PFSK-1 (cell line): Measurements from ENCODE around the gene ARHGAP44.

ENCODE experiments used
- FOXP2 ChIP-seq: optimal IDR thresholded peaks from 2 replicates; pipeline ENCODE3; 2011; ENCODE audit warnings: borderline replicate concordance, control low read depth, inconsistent platforms; ENCODE audit not compliant: insufficient read depth; ENCODE audit errors: extremely low read length, extremely low read depth
- POLR2AphosphoS5 ChIP-seq: IDR thresholded peaks from 2 replicates; pipeline ENCODE4 v1.6.1; 2012; ENCODE audit warnings: low read depth, mild to moderate bottlenecking, control low read depth, low read length, moderate library complexity
- REST ChIP-seq, 2 experiments: IDR thresholded peaks; 2 replicates each; pipeline versions ENCODE4 v1.6.1 to v1.8.0; 2011 to 2012; ENCODE audit warnings: low read depth in 2 of 2, low read length in 2 of 2, control low read depth in 1 of 2, inconsistent platforms in 1 of 2, mild to moderate bottlenecking in 1 of 2, moderate library complexity in 1 of 2; ENCODE audit not compliant: insufficient read depth in 1 of 2
- SIN3A ChIP-seq: IDR thresholded peaks from 2 replicates; pipeline ENCODE4 v1.6.1; 2012; ENCODE audit warnings: mild to moderate bottlenecking, low read length, moderate library complexity, borderline replicate concordance; ENCODE audit not compliant: insufficient read depth
- TAF1 ChIP-seq: IDR thresholded peaks from 2 replicates; pipeline ENCODE4 v1.6.1; 2012; ENCODE audit warnings: low read length, control low read depth, borderline replicate concordance; ENCODE audit not compliant: insufficient read depth

Gene ARHGAP44

DNA sequence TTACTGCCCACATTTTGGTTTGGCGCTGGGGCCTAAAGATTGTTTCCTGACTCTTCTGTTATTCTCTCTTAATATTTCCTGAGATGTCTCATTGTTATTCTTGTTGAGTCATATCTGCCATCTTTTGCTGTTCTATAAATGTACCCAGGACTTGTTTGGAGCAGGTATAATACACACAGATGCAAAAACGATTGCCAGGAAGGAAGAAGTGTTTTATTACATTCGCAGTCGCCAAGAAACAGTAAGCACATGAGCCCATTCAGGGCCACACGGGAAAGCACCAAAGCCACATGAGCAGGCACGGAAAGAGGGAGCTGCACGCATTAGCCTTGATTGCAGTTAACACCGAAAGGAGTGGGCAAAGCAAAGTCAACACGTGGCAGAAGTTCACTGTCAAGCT lies 70.2 kb downstream of the ARHGAP44 start:
- no peak for TF ChIP-seq SIN3A
- TF ChIP-seq TAF1, result no peak
- no peak for TF ChIP-seq POLR2AphosphoS5
- TF ChIP-seq REST (IDR thresholded peaks at IDR 0.05; ENCODE audit: insufficient read depth in 1 of 2, low read depth in 2 of 2, low read length in 2 of 2), result no peak
- no peak for TF ChIP-seq FOXP2

GRCh38 chr17:12865769-12866168 lies 76.5 kb downstream of the ARHGAP44 start:
- no peak for TF ChIP-seq TAF1
- no peak for TF ChIP-seq REST (IDR thresholded peaks at IDR 0.05; ENCODE audit: insufficient read depth in 1 of 2, low read depth in 2 of 2, low read length in 2 of 2)
- TF ChIP-seq SIN3A, result no peak
- no peak for TF ChIP-seq FOXP2
- no peak for TF ChIP-seq POLR2AphosphoS5

- TF ChIP-seq FOXP2, result no peak
- TF ChIP-seq REST (IDR thresholded peaks at IDR 0.05; ENCODE audit: insufficient read depth in 1 of 2, low read depth in 2 of 2, low read length in 2 of 2), result no peak
- no peak for TF ChIP-seq TAF1
- TF ChIP-seq POLR2AphosphoS5, result no peak
- no peak for TF ChIP-seq SIN3A
Observed at GRCh38 chr17:12866244-12866643, 76.9 kb downstream of the ARHGAP44 start.

DNA sequence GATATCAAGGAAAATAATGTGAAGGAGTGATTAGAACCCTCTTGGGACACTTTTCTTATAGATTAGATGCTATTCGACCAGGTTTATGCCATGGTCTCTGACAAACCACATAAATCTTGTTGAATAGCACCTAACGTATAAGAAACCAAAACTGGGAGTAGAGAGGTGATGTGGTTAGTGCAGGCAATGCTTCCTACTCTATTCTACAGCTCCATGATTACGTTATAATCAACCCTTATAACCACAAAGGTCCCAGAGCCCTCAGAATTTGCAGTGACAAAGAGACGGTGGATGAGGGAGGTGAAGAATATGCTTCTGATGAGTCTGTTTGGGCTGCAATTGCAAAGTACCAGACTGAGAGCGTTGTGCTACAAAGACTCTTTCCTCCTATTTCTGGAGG lies 78.4 kb downstream of the ARHGAP44 start:
- TF ChIP-seq FOXP2 (no peak), SIN3A (no peak), REST (IDR thresholded peaks at IDR 0.05; ENCODE audit: insufficient read depth in 1 of 2, low read depth in 2 of 2, low read length in 2 of 2) (no peak), POLR2AphosphoS5 (no peak), TAF1 (no peak)
